ENCODE measurements around the gene ARHGAP5. TPM values are rescaled to one million over a fixed set of nuclear protein-coding genes. Genes with fewer than 3 reads are reported as not detected.

Gene ARHGAP5
- total and polyA plus RNA-seq, 4 experiments from 2014 or later: 28.0 to 109 (median 71.8) TPM

DNA sequence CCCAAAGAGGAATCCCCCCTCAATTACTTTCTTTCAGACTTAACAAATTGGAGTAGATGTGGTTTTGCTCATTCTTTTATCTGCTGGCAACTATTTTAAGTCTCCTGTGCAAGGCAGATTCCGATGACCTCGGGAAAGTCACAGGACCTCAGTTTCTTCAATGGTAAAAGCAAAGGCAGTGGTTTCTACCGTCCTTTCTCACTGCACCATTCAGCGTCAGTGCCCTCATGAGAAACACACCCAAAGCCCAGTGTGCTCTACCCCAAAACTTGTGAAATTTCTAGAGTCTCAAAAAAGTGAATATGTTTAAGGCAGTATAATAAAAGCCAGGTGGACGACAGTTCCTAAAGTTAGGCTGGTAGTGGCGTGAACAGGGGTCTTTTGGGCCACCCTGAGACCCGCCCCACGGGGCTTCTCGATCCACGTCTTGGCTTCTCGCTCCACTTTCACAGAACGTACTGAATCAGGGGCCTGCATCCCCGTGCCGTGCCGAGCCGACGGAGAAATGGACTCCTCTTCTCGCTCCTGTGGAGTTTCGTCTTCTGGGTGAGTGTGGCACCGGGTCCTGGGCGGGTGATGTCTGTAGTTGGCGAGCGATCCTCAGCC, 1.3 kb upstream of the ARHGAP5 start:
- DNase-seq: no peak
- peaks cover 18 to 43% (median 30%) of the 10 kb centered on the region in 4 donors for H3K4me1 Mint-ChIP-seq
- peak overlapping the region; percentile 71 to 73 for H3K4me3 ChIP-seq (ENCODE audit: low read length in 2 of 2)
- H3K27ac Mint-ChIP-seq: peak overlapping the region; percentile 92 to 98 (median 96)
- peaks cover 0 to 14% of the 10 kb centered on the region in 2 donors for H3K36me3 Mint-ChIP-seq
- intact Hi-C loops (cut with micrococcal nuclease): loop anchor here (1.0 to 10.0 kb wide), 13 partner anchors 27 to 1518 kb away; partner anchors contain the start of genes AP4S1, DTD2, G2E3 and HECTD1
- no peaks in the 10 kb centered on the region for H3K9me3 Mint-ChIP-seq
- H3K4me1 ChIP-seq (ENCODE audit: insufficient read depth, low read length): peaks cover 33% of the 10 kb centered on the region
- CTCF ChIA-PET (ENCODE audit: partially characterized antibody): interaction anchor here (0.7 to 12.2 kb wide), 7 partner anchors 8 to 626 kb away, joined by 3 to 347 read pairs (median 4); partner anchors contain the start of gene RNU6-8
- H3K4me3 Mint-ChIP-seq: peak overlapping the region; percentile 92 to 100 (median 96)
- POLR2A ChIA-PET (ENCODE audit: partially characterized antibody): interaction anchor here (0.9 to 3.5 kb wide), 13 partner anchors 22 to 868 kb away, joined by 3 to 56 read pairs (median 6); partner anchors contain the start of genes HEATR5A, HECTD1, RNU6-7 and RNU6-8
- H3K27me3 ChIP-seq (ENCODE audit: insufficient read depth, low read length): no peaks in the 10 kb centered on the region
- no peaks in the 10 kb centered on the region for H3K36me3 ChIP-seq (ENCODE audit: insufficient read depth, low read length)
- H3K27ac ChIP-seq (ENCODE audit: low read depth, low read length): peak overlapping the region; percentile 74
- H3K27me3 Mint-ChIP-seq: peaks cover 0 to 2% of the 10 kb centered on the region in 2 donors
- H3K9me3 ChIP-seq (ENCODE audit: control insufficient read depth in 1 of 2, low read length in 2 of 2): no peaks in the 10 kb centered on the region

DNA sequence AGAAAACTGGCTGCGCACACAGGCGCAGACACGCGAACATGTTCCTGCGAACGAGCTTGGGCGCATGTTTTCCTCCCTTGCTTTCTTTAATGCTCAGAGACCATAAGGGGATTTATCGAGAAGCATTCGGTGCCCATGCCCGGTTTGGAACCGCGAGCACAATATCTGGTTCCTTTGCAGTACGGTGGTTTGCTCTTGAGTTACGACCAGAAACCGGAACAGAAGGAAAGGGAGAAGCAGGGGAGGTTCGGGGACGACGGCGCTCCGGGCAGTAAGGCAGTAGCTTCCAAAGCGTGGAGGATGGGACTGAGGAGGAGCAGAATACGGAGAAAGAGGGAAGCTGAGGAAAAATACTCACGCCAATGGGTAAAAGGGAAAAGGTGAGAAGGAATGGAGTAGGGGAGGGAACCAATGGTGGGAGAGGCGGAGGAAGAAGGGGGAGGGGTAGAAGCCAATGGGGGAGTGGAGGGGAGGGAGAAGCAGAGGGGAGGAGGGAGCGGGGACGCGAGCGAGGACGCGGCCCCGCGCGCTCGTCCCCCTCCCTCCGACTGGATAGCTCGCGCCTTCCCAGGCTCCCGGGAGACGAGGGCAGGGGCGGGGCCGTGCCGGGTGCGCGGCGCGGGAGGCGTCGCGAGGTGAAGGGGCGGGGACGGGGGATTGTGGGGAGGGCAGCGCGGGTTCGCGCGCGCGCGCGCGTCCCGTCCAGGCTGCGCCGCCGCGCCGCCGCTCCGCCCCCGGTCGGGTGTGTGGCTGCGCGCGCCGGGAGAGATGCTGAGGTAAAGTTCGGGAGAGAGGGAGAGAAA, 625 bp upstream of the ARHGAP5 start:
- Mint-ChIP-seq H3K27ac (peak overlapping the region; percentile 92 to 98 (median 96)), H3K27me3 (peaks cover 0 to 2% of the 10 kb centered on the region in 2 donors), H3K9me3 (no peaks in the 10 kb centered on the region), H3K4me3 (peak overlapping the region; percentile 92 to 100 (median 96)), H3K4me1 (peaks cover 22 to 48% (median 35%) of the 10 kb centered on the region in 4 donors), H3K36me3 (peaks cover 0 to 14% of the 10 kb centered on the region in 2 donors)
- Histone ChIP-seq H3K4me3 (ENCODE audit: low read length in 2 of 2) (peak overlapping the region; percentile 71 to 73), H3K4me1 (ENCODE audit: insufficient read depth, low read length) (peaks cover 38% of the 10 kb centered on the region), H3K27ac (ENCODE audit: low read depth, low read length) (peak overlapping the region; percentile 74), H3K36me3 (ENCODE audit: insufficient read depth, low read length) (no peaks in the 10 kb centered on the region), H3K27me3 (ENCODE audit: insufficient read depth, low read length) (no peaks in the 10 kb centered on the region), H3K9me3 (ENCODE audit: control insufficient read depth in 1 of 2, low read length in 2 of 2) (no peaks in the 10 kb centered on the region)
- POLR2A ChIA-PET (ENCODE audit: partially characterized antibody): interaction anchor here (0.9 to 3.5 kb wide), 15 partner anchors 8 to 869 kb away, joined by 3 to 56 read pairs (median 5); partner anchors contain the start of genes HEATR5A, HECTD1, RNU6-7 and RNU6-8
- DNase-seq: peak; percentile 76 to 84 (median 80)
- intact Hi-C loops (cut with micrococcal nuclease): loop anchor here (1.0 to 10.0 kb wide), 14 partner anchors 26 to 1519 kb away; partner anchors contain the start of genes AP4S1, DTD2, G2E3 and HEATR5A
- CTCF ChIA-PET (ENCODE audit: partially characterized antibody): interaction anchor here (0.7 to 12.2 kb wide), 7 partner anchors 9 to 627 kb away, joined by 3 to 347 read pairs (median 4); partner anchors contain the start of gene RNU6-8

GRCh38 chr14:32078023-32078857, 1.1 kb downstream of the ARHGAP5 start:
- CTCF ChIA-PET (ENCODE audit: partially characterized antibody): interaction anchor here (0.9 to 2.1 kb wide), 6 partner anchors 31 to 175 kb away, joined by 3 to 7 read pairs (median 6); no protein-coding TSS in a partner anchor

GRCh38 chr14:32078858-32079216, 1.7 kb downstream of the ARHGAP5 start:
- DNase-seq: peak in 3 of 5 donors; percentile 4 to 58 (median 6)
- Histone ChIP-seq H3K4me3 (ENCODE audit: low read length in 2 of 2) (peak overlapping the region; percentile 92 to 93), H3K27me3 (ENCODE audit: insufficient read depth, low read length) (no peaks in the 10 kb centered on the region), H3K27ac (ENCODE audit: low read depth, low read length) (peak overlapping the region; percentile 74), H3K9me3 (ENCODE audit: control insufficient read depth in 1 of 2, low read length in 2 of 2) (no peaks in the 10 kb centered on the region), H3K36me3 (ENCODE audit: insufficient read depth, low read length) (no peaks in the 10 kb centered on the region), H3K4me1 (ENCODE audit: insufficient read depth, low read length) (peaks cover 48% of the 10 kb centered on the region)
- Mint-ChIP-seq H3K27me3 (peaks cover 0 to 2% of the 10 kb centered on the region in 2 donors), H3K9me3 (no peaks in the 10 kb centered on the region), H3K4me3 (peak overlapping the region; percentile 92 to 100 (median 99)), H3K36me3 (peaks cover 0 to 14% of the 10 kb centered on the region in 2 donors), H3K27ac (peak overlapping the region in 4 of 7 donors; percentile 50 to 95 (median 84)), H3K4me1 (peaks cover 32 to 62% (median 45%) of the 10 kb centered on the region in 4 donors)
- ChIA-PET POLR2A (ENCODE audit: partially characterized antibody) (interaction anchor here (3.5 kb wide), 1 partner anchor 124 kb away, joined by 56 read pairs; the partner anchor contains the start of genes RNU6-7 and RNU6-8), CTCF (ENCODE audit: partially characterized antibody) (interaction anchor here (0.9 to 2.1 kb wide), 3 partner anchors 121 to 174 kb away, joined by 3 to 6 read pairs (median 5); no protein-coding TSS in a partner anchor)
- intact Hi-C loops (cut with micrococcal nuclease): loop anchor here (1.0 to 10.0 kb wide), 8 partner anchors 7 to 1522 kb away; partner anchors contain the start of genes AP4S1, G2E3, HECTD1 and SCFD1

More at GRCh38 chr14:32078023-32078857, 1.1 kb downstream of the ARHGAP5 start:
- Histone ChIP-seq H3K9me3 (ENCODE audit: control insufficient read depth in 1 of 2, low read length in 2 of 2) (no peaks in the 10 kb centered on the region), H3K4me3 (ENCODE audit: low read length in 2 of 2) (peak overlapping the region; percentile 92 to 93), H3K27ac (ENCODE audit: low read depth, low read length) (peak overlapping the region; percentile 74), H3K27me3 (ENCODE audit: insufficient read depth, low read length) (no peaks in the 10 kb centered on the region), H3K4me1 (ENCODE audit: insufficient read depth, low read length) (peaks cover 48% of the 10 kb centered on the region), H3K36me3 (ENCODE audit: insufficient read depth, low read length) (no peaks in the 10 kb centered on the region)
- peak; percentile 34 to 42 (median 40) for DNase-seq
- intact Hi-C loops (cut with micrococcal nuclease): loop anchor here (1.0 to 10.0 kb wide), 8 partner anchors 8 to 1521 kb away; partner anchors contain the start of genes AP4S1, G2E3, HECTD1 and SCFD1
- Mint-ChIP-seq H3K27me3 (peaks cover 0 to 2% of the 10 kb centered on the region in 2 donors), H3K4me3 (peak overlapping the region; percentile 92 to 100 (median 99)), H3K4me1 (peaks cover 30 to 61% (median 42%) of the 10 kb centered on the region in 4 donors), H3K27ac (peak overlapping the region; percentile 72 to 98 (median 95)), H3K36me3 (peaks cover 0 to 14% of the 10 kb centered on the region in 2 donors), H3K9me3 (no peaks in the 10 kb centered on the region)
- POLR2A ChIA-PET (ENCODE audit: partially characterized antibody): interaction anchor here (0.7 to 3.5 kb wide), 9 partner anchors 10 to 871 kb away, joined by 3 to 56 read pairs (median 5); partner anchors contain the start of genes HECTD1, RNU6-7 and RNU6-8

- no peak for DNase-seq
- H3K4me3 Mint-ChIP-seq: peak overlapping the region in 7 of 8 donors; percentile 95 to 100 (median 99)
- peaks cover 0 to 2% of the 10 kb centered on the region in 2 donors for H3K27me3 Mint-ChIP-seq
- Histone ChIP-seq H3K4me3 (ENCODE audit: low read length in 2 of 2) (peak overlapping the region in 1 of 2 donors; percentile 92), H3K27ac (ENCODE audit: low read depth, low read length) (no peak overlapping the region), H3K4me1 (ENCODE audit: insufficient read depth, low read length) (peaks cover 48% of the 10 kb centered on the region), H3K27me3 (ENCODE audit: insufficient read depth, low read length) (no peaks in the 10 kb centered on the region), H3K9me3 (ENCODE audit: control insufficient read depth in 1 of 2, low read length in 2 of 2) (no peaks in the 10 kb centered on the region), H3K36me3 (ENCODE audit: insufficient read depth, low read length) (no peaks in the 10 kb centered on the region)
- intact Hi-C loops (cut with micrococcal nuclease): loop anchor here (5.0 to 10.0 kb wide), 7 partner anchors 38 to 1522 kb away; partner anchors contain the start of genes AP4S1, G2E3, HECTD1 and SCFD1
- POLR2A ChIA-PET (ENCODE audit: partially characterized antibody): no interaction called here
- no peaks in the 10 kb centered on the region for H3K9me3 Mint-ChIP-seq
- CTCF ChIA-PET (ENCODE audit: partially characterized antibody): no interaction called here
- H3K4me1 Mint-ChIP-seq: peaks cover 34 to 65% (median 46%) of the 10 kb centered on the region in 4 donors
- H3K36me3 Mint-ChIP-seq: peaks cover 0 to 14% of the 10 kb centered on the region in 2 donors
- peak overlapping the region in 3 of 7 donors; percentile 23 to 95 (median 50) for H3K27ac Mint-ChIP-seq
These were observed 2.2 kb downstream of the ARHGAP5 start for GRCh38 chr14:32079264-32079663.

DNA sequence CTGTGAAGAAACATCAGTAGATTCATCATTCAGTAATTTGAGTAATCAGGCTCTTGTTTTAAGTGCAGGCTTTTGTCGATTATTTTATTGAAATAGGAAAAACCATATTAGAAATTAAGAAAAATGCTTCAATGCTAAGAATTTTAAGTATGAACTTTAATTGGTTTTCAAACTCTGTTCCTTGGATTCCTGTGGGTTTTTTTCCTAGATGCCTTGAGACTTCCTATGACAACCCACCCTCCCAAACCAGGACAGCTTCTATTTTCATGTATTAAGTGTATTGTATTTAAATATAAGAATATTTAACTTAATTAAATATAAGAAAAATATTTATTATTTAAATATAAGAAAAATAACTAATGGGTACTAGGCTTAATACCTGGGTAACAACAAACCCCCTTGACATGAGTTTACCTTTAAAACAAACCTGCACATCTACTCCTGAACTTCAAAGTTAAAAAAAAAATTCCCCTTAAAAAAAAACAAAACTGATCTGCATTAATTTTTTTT, 3.0 kb downstream of the ARHGAP5 start:
- intact Hi-C loops (cut with micrococcal nuclease): no loop called here
- no peak overlapping the region for H3K4me3 ChIP-seq (ENCODE audit: low read length in 2 of 2)
- no peaks in the 10 kb centered on the region for H3K9me3 ChIP-seq (ENCODE audit: control insufficient read depth in 1 of 2, low read length in 2 of 2)
- CTCF ChIA-PET (ENCODE audit: partially characterized antibody): interaction anchor here (1.3 kb wide), 1 partner anchor 167 kb away, joined by 4 read pairs; no protein-coding TSS in a partner anchor
- Mint-ChIP-seq H3K27me3 (peaks cover 0 to 2% of the 10 kb centered on the region in 2 donors), H3K4me3 (peak overlapping the region in 1 of 8 donors; percentile 8), H3K27ac (no peak overlapping the region), H3K9me3 (no peaks in the 10 kb centered on the region), H3K36me3 (peaks cover 0 to 15% of the 10 kb centered on the region in 2 donors), H3K4me1 (peaks cover 37 to 73% (median 51%) of the 10 kb centered on the region in 4 donors)
- peaks cover 48% of the 10 kb centered on the region for H3K4me1 ChIP-seq (ENCODE audit: insufficient read depth, low read length)
- POLR2A ChIA-PET (ENCODE audit: partially characterized antibody): no interaction called here
- no peaks in the 10 kb centered on the region for H3K36me3 ChIP-seq (ENCODE audit: insufficient read depth, low read length)
- DNase-seq: no peak
- H3K27me3 ChIP-seq (ENCODE audit: insufficient read depth, low read length): no peaks in the 10 kb centered on the region
- no peak overlapping the region for H3K27ac ChIP-seq (ENCODE audit: low read depth, low read length)
